ENCODE results near the gene ABHD1. TPM values are rescaled to one million over a fixed set of nuclear protein-coding genes. Genes with fewer than 3 reads are reported as not detected.

ABHD1 gene
- total RNA-seq, 1 experiment from 2014 or later = 0.46 TPM

- no TSS peak for BruUV-seq (replicated peaks)
- TF ChIP-seq SIN3A (IDR thresholded peaks at IDR 0.05; ENCODE audit: borderline replicate concordance, insufficient read depth, low read depth, low read length) (no peak), CTCF (IDR thresholded peaks at IDR 0.05) (no peak), POLR2AphosphoS5 (IDR thresholded peaks at IDR 0.05; ENCODE audit: low read depth, low read length) (no peak), TCF7L2 (IDR thresholded peaks at IDR 0.05; ENCODE audit: low read depth, low read length) (no peak)
- TF ChIP-seq, protein P1, sequence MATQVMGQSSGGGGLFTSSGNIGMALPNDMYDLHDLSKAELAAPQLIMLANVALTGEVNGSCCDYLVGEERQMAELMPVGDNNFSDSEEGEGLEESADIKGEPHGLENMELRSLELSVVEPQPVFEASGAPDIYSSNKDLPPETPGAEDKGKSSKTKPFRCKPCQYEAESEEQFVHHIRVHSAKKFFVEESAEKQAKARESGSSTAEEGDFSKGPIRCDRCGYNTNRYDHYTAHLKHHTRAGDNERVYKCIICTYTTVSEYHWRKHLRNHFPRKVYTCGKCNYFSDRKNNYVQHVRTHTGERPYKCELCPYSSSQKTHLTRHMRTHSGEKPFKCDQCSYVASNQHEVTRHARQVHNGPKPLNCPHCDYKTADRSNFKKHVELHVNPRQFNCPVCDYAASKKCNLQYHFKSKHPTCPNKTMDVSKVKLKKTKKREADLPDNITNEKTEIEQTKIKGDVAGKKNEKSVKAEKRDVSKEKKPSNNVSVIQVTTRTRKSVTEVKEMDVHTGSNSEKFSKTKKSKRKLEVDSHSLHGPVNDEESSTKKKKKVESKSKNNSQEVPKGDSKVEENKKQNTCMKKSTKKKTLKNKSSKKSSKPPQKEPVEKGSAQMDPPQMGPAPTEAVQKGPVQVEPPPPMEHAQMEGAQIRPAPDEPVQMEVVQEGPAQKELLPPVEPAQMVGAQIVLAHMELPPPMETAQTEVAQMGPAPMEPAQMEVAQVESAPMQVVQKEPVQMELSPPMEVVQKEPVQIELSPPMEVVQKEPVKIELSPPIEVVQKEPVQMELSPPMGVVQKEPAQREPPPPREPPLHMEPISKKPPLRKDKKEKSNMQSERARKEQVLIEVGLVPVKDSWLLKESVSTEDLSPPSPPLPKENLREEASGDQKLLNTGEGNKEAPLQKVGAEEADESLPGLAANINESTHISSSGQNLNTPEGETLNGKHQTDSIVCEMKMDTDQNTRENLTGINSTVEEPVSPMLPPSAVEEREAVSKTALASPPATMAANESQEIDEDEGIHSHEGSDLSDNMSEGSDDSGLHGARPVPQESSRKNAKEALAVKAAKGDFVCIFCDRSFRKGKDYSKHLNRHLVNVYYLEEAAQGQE (IDR thresholded peaks at IDR 0.05; ENCODE audit: insufficient read depth in 1 of 2, low read depth in 2 of 2, low read length in 1 of 2) = no peak
- in situ Hi-C loops (cut with HindIII; ENCODE audit: low pct_unique_long_range_greater_than_20kb, low sequenced_read_pairs) (no loop called here), intact Hi-C loops (cut with micrococcal nuclease; ENCODE audit: unreplicated experiment) (loop anchor here (5.0 kb wide), 1 partner anchor 185 kb away; the partner anchor contains the start of gene TRIM54)
- Histone ChIP-seq H3K36me3 (ENCODE audit: control insufficient read depth, insufficient read depth, low read length) (no peaks in the 10 kb centered on the region), H3K27me3 (ENCODE audit: control insufficient read depth, insufficient read depth, low read length) (no peaks in the 10 kb centered on the region), H3K4me3 (ENCODE audit: low read depth in 2 of 2, low read length in 2 of 2) (no peak overlapping the region), H3K27ac (ENCODE audit: low read length) (no peak overlapping the region), H3K4me1 (ENCODE audit: control insufficient read depth, insufficient read depth, low read length) (no peaks in the 10 kb centered on the region), H3K9me3 (ENCODE audit: control insufficient read depth, insufficient read depth, low read depth, low read length) (no peaks in the 10 kb centered on the region)
- no peak for DNase-seq (ENCODE audit: low read depth, low spot score)
- no peak for ATAC-seq
- CTCF ChIA-PET = interaction anchor here (0.8 to 1.1 kb wide), 2 partner anchors 73 to 94 kb away, joined by 3 to 4 read pairs; no protein-coding TSS in a partner anchor
- POLR2A ChIA-PET = interaction anchor here (1.0 kb wide), 1 partner anchor 185 kb away, joined by 3 read pairs; the partner anchor contains the start of gene TRIM54
Observed at GRCh38 chr2:27097341-27097740, 26.3 kb upstream of the ABHD1 start.

GRCh38 chr2:27099334-27099955, 24.2 kb upstream of the ABHD1 start:
- in situ Hi-C loops (cut with HindIII; ENCODE audit: low pct_unique_long_range_greater_than_20kb, low sequenced_read_pairs) = no loop called here
- ATAC-seq = peak; percentile 14; the same call in 1 of the 2 replicates

More at GRCh38 chr2:27099334-27099955, 24.2 kb upstream of the ABHD1 start:
- intact Hi-C loops (cut with micrococcal nuclease; ENCODE audit: unreplicated experiment) = loop anchor here (5.0 kb wide), 1 partner anchor 183 kb away; the partner anchor contains the start of gene TRIM54
- POLR2A ChIA-PET = interaction anchor here (0.6 kb wide), 1 partner anchor 180 kb away, joined by 3 read pairs; no protein-coding TSS in a partner anchor
- CTCF ChIA-PET = interaction anchor here (0.5 to 1.2 kb wide), 2 partner anchors 63 to 92 kb away, joined by 3 to 4 read pairs; no protein-coding TSS in a partner anchor
- Histone ChIP-seq H3K9me3 (ENCODE audit: control insufficient read depth, insufficient read depth, low read depth, low read length) (no peaks in the 10 kb centered on the region), H3K4me3 (ENCODE audit: low read depth in 2 of 2, low read length in 2 of 2) (no peak overlapping the region), H3K36me3 (ENCODE audit: control insufficient read depth, insufficient read depth, low read length) (no peaks in the 10 kb centered on the region), H3K4me1 (ENCODE audit: control insufficient read depth, insufficient read depth, low read length) (no peaks in the 10 kb centered on the region), H3K27me3 (ENCODE audit: control insufficient read depth, insufficient read depth, low read length) (no peaks in the 10 kb centered on the region), H3K27ac (ENCODE audit: low read length) (no peak overlapping the region)
- TF ChIP-seq, protein P1 (IDR thresholded peaks at IDR 0.05; ENCODE audit: insufficient read depth in 1 of 2, low read depth in 2 of 2, low read length in 1 of 2) = no peak
- TF ChIP-seq POLR2AphosphoS5 (IDR thresholded peaks at IDR 0.05; ENCODE audit: low read depth, low read length) = no peak
- TF ChIP-seq TCF7L2 (IDR thresholded peaks at IDR 0.05; ENCODE audit: low read depth, low read length) = no peak
- no peak for TF ChIP-seq CTCF (IDR thresholded peaks at IDR 0.05)
- TF ChIP-seq SIN3A (IDR thresholded peaks at IDR 0.05; ENCODE audit: borderline replicate concordance, insufficient read depth, low read depth, low read length) = no peak
- BruUV-seq (replicated peaks) = no TSS peak
- DNase-seq (ENCODE audit: low read depth, low spot score) = no peak
